Muscle layer of colon (tissue), 2 donors: ENCODE results near the gene IRF1.
"Not testable (repeated sequence)": the region's sequence is repeated elsewhere in the genome, so short reads cannot be mapped to it uniquely, and the experiment has no call there.

Source experiments
- H3K27ac ChIP-seq: one replicate; pipeline ENCODE4 v1.7.0; 2013; ENCODE audit warnings: low read depth, mild to moderate bottlenecking, low read length, moderate library complexity
- H3K27me3 ChIP-seq, 2 donors: one replicate each; pipeline ENCODE4 v1.7.0; 2013; ENCODE audit warnings: low read length in 2 of 2, mild to moderate bottlenecking in 2 of 2; ENCODE audit not compliant: insufficient read depth in 2 of 2, control insufficient read depth in 1 of 2
- H3K36me3 ChIP-seq: one replicate; pipeline ENCODE4 v1.7.0; 2013; ENCODE audit warnings: mild to moderate bottlenecking, low read length; ENCODE audit not compliant: insufficient read depth
- H3K4me1 ChIP-seq: one replicate; pipeline ENCODE4 v1.7.0; 2013; ENCODE audit warnings: mild to moderate bottlenecking, low read length; ENCODE audit not compliant: insufficient read depth
- H3K4me3 ChIP-seq, 2 donors: one replicate each; pipeline ENCODE4 v1.7.0; 2013; ENCODE audit warnings: low read length in 2 of 2, low read depth in 1 of 2, mild to moderate bottlenecking in 1 of 2, moderate library complexity in 1 of 2
- H3K9ac ChIP-seq: one replicate; pipeline ENCODE4 v1.7.0; 2013; ENCODE audit warnings: low read length
- H3K9me3 ChIP-seq: one replicate; pipeline ENCODE4 v1.7.0; 2013; ENCODE audit warnings: mild to moderate bottlenecking, low read length
- donor health status: abdominal sarcoma.
- donor health status: Adenocarcinoma of cecum.

IRF1 gene

GRCh38 chr5:132490484-132491367, at the start of gene IRF1:
IRF1 (minus strand) TSS chr5:132490773; CDS start chr5:132489478, 1,295 bp downstream.
- Histone ChIP-seq H3K4me3 (peak within 1 kb of the TSS; percentile 61 to 92), H3K9ac (peak within 1 kb of the TSS; percentile 84), H3K27me3 (no peaks in the 10 kb centered on the region), H3K4me1 (peaks cover 65% of the 10 kb centered on the region), H3K27ac (peak within 1 kb of the TSS; percentile 96), H3K36me3 (peaks cover 35% of the 10 kb centered on the region), H3K9me3 (no peaks in the 10 kb centered on the region)

- no peaks in the 10 kb centered on the region for H3K27me3 ChIP-seq
- H3K4me3 ChIP-seq: no peak overlapping the region
- H3K9ac ChIP-seq: no peak overlapping the region
- H3K36me3 ChIP-seq: no peaks in the 10 kb centered on the region
- no peaks in the 10 kb centered on the region for H3K4me1 ChIP-seq
- H3K9me3 ChIP-seq: no peaks in the 10 kb centered on the region
- H3K27ac ChIP-seq: no peak overlapping the region
Observed at GRCh38 chr5:132540149-132540548, 49.6 kb upstream of the IRF1 start.

- H3K27ac ChIP-seq: no peak overlapping the region
- H3K27me3 ChIP-seq: no peaks in the 10 kb centered on the region
- H3K4me3 ChIP-seq: no peak overlapping the region
- H3K4me1 ChIP-seq: no peaks in the 10 kb centered on the region
- no peaks in the 10 kb centered on the region for H3K36me3 ChIP-seq
- H3K9ac ChIP-seq: no peak overlapping the region
- H3K9me3 ChIP-seq: no peaks in the 10 kb centered on the region
Observed at GRCh38 chr5:132539716-132540115, 49.1 kb upstream of the IRF1 start.

- Histone ChIP-seq H3K9ac (no peak overlapping the region), H3K4me1 (no peaks in the 10 kb centered on the region), H3K9me3 (no peaks in the 10 kb centered on the region), H3K27ac (no peak overlapping the region), H3K4me3 (no peak overlapping the region), H3K27me3 (no peaks in the 10 kb centered on the region), H3K36me3 (no peaks in the 10 kb centered on the region)
Observed at GRCh38 chr5:132530946-132531345, 40.4 kb upstream of the IRF1 start.

GRCh38 chr5:132528866-132529634, 38.5 kb upstream of the IRF1 start:
- H3K4me1 ChIP-seq: no peaks in the 10 kb centered on the region
- no peaks in the 10 kb centered on the region for H3K36me3 ChIP-seq
- no peak overlapping the region for H3K4me3 ChIP-seq
- no peaks in the 10 kb centered on the region for H3K9me3 ChIP-seq
- H3K27me3 ChIP-seq: no peaks in the 10 kb centered on the region
- H3K9ac ChIP-seq: no peak overlapping the region
- no peak overlapping the region for H3K27ac ChIP-seq

GRCh38 chr5:132528021-132528420, 37.4 kb upstream of the IRF1 start:
- Histone ChIP-seq H3K27ac (no peak overlapping the region), H3K4me1 (no peaks in the 10 kb centered on the region), H3K9me3 (no peaks in the 10 kb centered on the region), H3K4me3 (no peak overlapping the region), H3K9ac (no peak overlapping the region), H3K36me3 (no peaks in the 10 kb centered on the region), H3K27me3 (no peaks in the 10 kb centered on the region)

- Histone ChIP-seq H3K9ac (no peak overlapping the region), H3K27ac (no peak overlapping the region), H3K4me3 (no peak overlapping the region), H3K9me3 (no peaks in the 10 kb centered on the region), H3K36me3 (no peaks in the 10 kb centered on the region), H3K27me3 (no peaks in the 10 kb centered on the region), H3K4me1 (no peaks in the 10 kb centered on the region)
Observed at GRCh38 chr5:132526974-132527564, 36.5 kb upstream of the IRF1 start.

GRCh38 chr5:132526290-132526973, 35.9 kb upstream of the IRF1 start:
- no peak overlapping the region for H3K27ac ChIP-seq
- no peak overlapping the region for H3K9ac ChIP-seq
- no peaks in the 10 kb centered on the region for H3K27me3 ChIP-seq
- H3K4me1 ChIP-seq: no peaks in the 10 kb centered on the region
- no peak overlapping the region for H3K4me3 ChIP-seq
- H3K36me3 ChIP-seq: no peaks in the 10 kb centered on the region
- no peaks in the 10 kb centered on the region for H3K9me3 ChIP-seq

GRCh38 chr5:132525299-132525724, 34.7 kb upstream of the IRF1 start:
- no peak overlapping the region for H3K4me3 ChIP-seq

GRCh38 chr5:132524877-132525276, 34.3 kb upstream of the IRF1 start:
- H3K9me3 ChIP-seq, H3K4me3 ChIP-seq, H3K27me3 ChIP-seq, H3K9ac ChIP-seq, H3K4me1 ChIP-seq, H3K27ac ChIP-seq, H3K36me3 ChIP-seq: not testable (repeated sequence)

More at GRCh38 chr5:132525299-132525724, 34.7 kb upstream of the IRF1 start:
- Histone ChIP-seq H3K9ac (no peak overlapping the region), H3K4me1 (no peaks in the 10 kb centered on the region), H3K27ac (no peak overlapping the region), H3K27me3 (no peaks in the 10 kb centered on the region), H3K9me3 (no peaks in the 10 kb centered on the region), H3K36me3 (no peaks in the 10 kb centered on the region)

GRCh38 chr5:132522067-132522466, 31.5 kb upstream of the IRF1 start:
- not testable (repeated sequence) for H3K4me3 ChIP-seq, H3K36me3 ChIP-seq, H3K9ac ChIP-seq, H3K27me3 ChIP-seq, H3K27ac ChIP-seq, H3K9me3 ChIP-seq, H3K4me1 ChIP-seq
